GM19467 (cell line): Measurements from ENCODE around the gene PALLD.
"Not testable (repeated sequence)": the region's sequence is repeated elsewhere in the genome, so short reads cannot be mapped to it uniquely, and the experiment has no call there.

ENCODE experiments used
- ATAC-seq: cut with Tn5 transposase; IDR thresholded peaks from one replicate; pipeline ENCODE4 v1.9.1; 2021; ENCODE audit warnings: mild to moderate bottlenecking, moderate library complexity; ENCODE audit not compliant: unreplicated experiment

The PALLD gene

DNA sequence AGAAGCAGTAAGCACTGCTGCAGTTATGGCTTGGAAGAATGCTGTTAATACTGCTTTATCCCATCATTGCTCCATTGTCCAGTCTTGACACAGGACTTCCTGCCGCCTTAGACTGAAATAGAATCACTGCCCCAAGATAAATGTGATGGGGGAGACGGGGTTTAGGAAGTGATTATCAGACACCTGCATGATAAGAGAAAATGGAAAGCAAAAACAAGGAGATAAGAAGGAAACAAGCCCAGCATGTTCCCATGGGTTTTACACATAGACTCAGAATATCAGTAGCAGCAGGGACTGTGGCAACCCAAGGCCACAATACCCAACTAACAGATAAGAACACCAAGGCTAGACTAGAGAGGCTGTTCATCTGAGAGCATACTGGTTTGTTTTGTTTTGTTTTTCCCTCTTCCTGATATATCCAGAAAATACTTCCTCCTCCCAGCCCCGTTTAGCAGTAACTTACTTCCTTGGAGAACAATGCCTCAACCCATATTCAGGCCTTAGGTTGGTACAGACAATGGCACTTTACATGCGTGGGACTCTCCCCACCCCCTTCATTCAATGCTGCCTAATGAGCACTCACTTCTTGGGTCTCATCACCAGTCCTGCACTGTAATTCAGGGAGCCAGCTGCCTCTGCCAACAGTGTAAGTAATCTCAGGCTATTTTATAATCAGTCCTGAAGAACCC, 280.6 kb downstream of the PALLD start:
- no peak for ATAC-seq

DNA sequence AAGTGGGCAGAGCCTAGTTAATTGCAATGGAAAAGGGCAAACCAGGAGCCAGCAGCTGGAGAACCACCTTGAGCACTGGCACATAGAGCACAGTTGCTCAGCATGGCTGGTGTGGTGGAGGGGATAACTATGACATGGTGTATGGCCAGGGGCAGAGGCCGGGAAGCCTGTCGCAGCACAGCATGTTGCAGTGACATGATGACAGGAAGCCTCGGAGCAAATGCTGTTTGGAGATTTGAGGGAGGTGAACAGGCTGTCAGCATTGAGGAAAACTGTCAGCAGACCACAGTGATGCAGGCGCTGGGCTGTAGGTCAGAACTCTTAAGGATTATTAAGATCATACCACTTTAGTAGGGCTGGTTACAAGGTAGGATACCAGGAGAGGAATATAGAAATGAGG, 284.5 kb downstream of the PALLD start:
- ATAC-seq, result no peak

GRCh38 chr4:168781926-168782325, 285.1 kb downstream of the PALLD start:
- no peak for ATAC-seq

DNA sequence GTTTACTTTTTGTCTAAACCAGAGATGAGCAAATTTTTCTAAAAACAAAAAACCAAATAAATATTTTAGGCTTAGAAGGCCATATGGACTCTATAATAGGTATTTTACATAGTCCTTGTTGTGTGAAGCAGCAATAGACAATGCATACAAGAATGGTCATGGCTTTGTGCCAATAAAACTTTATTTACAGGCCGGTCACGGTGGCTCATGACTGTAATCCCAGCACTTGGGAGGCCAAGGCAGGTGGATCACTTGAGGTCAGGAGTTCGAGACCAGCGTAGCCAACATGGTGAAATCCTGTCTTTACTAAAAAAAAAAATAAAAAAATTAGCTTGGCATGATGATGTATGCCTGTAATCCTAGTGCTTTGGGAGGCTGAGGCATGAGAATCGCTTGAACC, 285.6 kb downstream of the PALLD start:
- no peak for ATAC-seq

- ATAC-seq, result no peak
Observed at GRCh38 chr4:168784786-168785461, 288.1 kb downstream of the PALLD start.

DNA sequence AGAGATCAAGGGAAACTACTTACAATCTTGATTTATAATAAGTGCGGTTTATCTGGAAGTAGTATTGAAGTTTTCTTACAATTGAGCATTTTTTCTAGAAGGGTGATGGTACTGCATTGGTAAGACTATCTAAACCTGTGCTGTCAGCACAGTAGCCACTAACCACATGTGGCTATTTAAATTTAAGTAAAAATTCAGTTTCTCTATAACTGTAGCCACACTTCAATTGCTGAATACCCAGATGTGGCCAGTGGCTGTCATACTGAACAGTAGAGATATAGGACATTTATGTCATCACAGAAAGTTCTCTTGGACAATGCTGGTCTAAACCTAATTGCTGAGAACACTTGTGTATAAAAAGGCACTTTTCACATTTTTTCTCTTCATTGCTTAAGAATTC, 290.5 kb downstream of the PALLD start:
- ATAC-seq, result no peak

DNA sequence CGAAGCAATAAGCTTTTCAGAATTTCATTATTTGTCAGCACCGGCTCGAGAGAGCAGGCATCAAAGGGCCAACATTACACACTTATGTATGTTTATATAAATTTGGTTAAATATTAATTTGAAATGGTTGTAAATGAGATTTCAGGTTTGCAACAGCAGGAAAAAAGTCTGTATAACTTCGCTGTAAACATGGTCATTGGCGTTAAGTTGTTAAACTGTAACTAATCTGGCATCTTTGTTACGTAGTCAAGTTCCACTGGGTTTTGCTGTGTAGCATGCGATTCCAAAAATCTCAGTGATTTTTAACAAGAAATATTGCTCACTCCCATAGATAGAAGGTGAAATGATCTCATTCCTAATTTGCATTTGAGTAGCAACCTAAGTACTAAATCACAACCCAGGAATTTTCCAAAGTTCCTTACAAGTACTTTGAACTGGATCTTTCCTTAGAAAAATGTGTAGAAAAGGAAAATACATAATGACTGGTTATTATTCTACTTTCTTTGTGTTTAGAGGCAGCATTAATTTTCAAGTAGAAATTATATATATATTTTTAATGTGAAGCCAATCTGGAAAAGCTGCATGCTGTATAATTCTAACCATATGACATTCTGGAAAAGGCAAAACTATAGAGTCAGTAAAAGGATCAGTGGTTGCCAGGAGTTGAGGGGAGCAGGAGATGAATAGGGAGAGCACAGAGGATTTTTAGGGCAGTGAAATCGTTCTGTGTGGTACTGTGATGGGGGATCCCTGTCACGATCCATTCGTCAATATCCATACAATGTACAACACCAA, 291.1 kb downstream of the PALLD start:
- no peak for ATAC-seq

DNA sequence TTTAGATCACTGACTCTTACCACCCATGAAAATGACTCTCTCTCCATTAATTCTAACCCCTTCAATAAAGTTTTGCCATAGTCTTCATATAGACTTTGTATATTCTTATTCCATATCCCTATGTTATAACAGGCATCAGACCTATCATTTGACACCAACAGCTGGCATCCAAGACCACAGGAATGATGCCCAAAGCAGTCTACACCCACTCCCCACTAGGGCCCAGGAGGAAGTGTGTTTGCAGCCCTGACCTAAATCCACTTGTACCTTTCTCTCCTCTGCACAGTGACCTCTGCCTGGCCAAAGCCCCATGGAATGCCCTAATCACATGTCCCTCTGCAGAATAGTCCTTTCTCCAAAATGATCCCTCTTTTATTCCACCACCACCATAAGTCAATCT, 294.0 kb downstream of the PALLD start:
- no peak for ATAC-seq

DNA sequence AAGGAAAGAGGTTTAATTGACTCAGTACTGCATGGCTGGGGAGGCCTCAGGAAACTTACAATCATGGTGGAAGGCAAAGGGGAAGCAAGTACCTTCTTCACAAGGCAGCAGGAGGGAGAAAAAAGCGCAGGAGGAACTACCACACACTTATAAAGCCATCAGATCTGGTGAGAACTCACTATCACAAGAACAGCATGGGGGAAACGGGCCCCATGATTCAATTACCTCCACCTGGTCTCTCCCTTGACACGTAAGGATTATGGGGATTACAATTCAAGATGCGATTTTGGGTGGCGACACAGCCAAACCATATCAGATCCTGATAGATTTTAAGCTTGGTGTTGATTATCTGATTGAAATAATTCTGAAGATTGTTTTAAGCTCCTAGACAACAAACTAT, 294.5 kb downstream of the PALLD start:
- no peak for ATAC-seq

GRCh38 chr4:168793542-168793941, 296.7 kb downstream of the PALLD start:
- no peak for ATAC-seq

- ATAC-seq, result no peak
Observed at GRCh38 chr4:168794092-168794707, 297.3 kb downstream of the PALLD start.

- no peak for ATAC-seq
Observed at GRCh38 chr4:168794881-168795280, 298.0 kb downstream of the PALLD start.

DNA sequence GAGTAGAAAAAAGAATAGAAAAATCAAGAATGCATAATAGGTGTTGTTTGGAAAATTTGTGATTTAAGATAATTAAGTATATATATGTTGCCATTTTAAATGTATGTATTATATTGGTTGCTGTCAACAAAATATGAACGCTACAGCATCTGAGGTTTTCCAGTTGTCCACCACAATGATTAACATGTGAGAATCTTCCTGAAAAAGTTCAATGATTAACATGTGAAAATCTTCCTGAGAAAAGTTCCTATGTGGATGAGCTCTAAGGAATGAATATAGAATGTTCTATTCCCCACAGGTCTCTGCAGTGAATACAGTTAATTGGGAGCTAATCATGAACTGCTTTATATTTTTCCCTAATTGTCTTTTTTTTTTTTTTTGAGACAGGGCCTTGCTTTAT, 298.5 kb downstream of the PALLD start:
- no peak for ATAC-seq

DNA sequence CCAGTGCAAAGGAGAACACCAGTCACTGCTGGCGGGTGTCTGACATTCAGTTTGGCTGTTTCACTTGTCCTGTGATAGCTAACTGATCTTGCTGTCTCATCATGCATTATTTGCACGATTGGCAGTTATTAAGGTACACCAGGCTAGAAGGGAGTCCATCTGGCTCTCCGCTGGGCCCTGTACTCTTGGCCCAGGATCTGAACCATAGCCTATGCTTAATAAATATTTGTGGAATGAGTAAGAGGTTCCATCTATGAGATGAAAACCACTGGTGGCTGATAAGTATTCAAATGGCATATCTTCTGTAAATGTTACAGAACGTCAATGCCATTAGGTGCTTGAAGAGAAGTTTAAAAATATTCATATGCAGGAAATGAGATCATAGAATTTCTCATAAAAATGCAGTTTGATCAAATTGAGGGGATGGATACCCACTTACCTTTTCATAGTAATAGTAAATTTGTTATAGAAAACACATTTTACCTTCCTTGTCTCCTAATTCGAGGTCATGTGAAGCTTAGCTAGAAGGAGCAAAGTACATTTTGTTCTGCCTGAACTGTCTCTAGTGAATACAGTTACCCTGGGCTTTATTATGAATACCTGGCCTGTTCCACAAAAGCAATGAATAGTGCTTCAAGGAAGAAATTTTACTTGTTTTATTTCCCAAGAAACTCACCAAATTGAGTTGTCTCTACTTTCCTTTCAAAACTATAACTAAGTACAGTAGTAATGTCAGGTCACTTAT, 299.7 kb downstream of the PALLD start:
- no peak for ATAC-seq

GRCh38 chr4:168797194-168797593, 300.3 kb downstream of the PALLD start:
- no peak for ATAC-seq

DNA sequence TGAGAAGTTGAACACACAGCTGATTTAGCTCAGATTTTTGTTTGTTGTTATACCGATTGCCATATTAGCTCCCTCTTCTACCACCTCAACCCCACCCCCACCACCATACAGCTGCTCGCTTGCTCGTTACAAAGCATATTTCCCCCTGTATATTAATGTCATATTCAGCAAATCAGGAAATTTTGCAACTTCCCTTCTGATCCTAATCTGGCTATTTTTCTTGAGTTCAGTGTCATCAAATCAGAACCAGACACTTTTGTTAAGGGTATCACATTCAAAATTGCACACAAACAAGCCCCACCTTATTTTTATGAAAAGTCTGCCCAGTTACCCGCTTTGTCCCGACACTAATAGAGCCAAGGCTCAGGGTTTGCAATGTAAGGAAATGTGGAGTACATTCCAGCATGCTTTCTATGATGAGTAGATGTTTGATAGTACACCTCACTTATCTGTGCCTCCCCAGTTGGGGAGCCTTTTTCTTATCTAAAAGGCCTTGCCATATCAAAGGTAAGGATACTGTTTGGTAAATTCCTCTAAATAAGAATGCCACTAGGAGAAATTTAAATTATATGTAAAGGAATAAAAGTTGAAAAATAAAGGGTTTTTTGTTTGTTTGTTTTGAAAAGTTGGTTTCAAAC, 301.0 kb downstream of the PALLD start:
- no peak for ATAC-seq

GRCh38 chr4:168800926-168801325, 304.1 kb downstream of the PALLD start:
- no peak for ATAC-seq

- no peak for ATAC-seq
Observed at GRCh38 chr4:168802222-168802621, 305.4 kb downstream of the PALLD start.

DNA sequence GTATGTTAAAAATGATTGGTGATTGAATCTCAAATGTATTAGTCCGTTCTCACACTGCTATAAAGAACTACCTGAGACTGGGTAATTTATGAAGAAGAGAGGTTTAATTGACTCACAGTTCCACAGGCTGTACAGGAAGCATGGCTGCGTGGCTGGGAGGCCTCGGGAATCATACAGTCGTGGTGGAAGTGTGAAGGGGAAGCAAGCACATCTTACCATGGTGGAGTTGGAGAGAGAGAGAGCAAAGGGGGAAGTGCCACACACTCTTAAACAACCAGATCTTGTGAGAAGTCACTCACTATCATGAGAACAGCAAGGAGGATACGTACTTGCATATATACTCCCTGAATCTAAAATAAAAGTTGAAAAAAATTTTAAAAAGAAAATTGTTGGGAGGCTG, 306.2 kb downstream of the PALLD start:
- not testable (repeated sequence) for ATAC-seq

DNA sequence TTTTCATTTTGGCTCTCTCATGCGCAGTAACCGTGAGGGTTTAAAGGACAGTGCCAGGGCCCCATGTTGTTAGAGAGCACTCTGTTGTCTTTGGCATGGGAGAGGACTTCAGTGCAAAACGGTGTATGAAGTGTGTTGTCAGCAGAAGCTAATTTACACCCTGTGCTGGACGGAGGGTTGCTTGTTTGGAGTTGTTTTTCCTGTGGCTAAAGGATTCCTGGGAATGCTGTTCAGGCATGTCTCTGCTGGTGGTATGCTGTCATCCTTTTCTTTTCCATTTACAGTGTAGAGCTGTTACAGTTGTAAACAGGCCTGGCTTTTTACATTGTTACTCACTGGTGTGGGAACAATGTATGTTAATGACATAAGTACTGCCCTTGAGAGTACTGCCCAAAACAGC, 306.9 kb downstream of the PALLD start:
- no peak for ATAC-seq
